NCI-H2171 (cell line): ENCODE results near the gene PIGZ.
"Not testable (repeated sequence)": the region's sequence is repeated elsewhere in the genome, so short reads cannot be mapped to it uniquely, and the experiment has no call there.

Experiments used
- DNase-seq: peaks from one replicate; lab custom pipeline; 2025; lab: John Stamatoyannopoulos, UW

The PIGZ gene

GRCh38 chr3:196949750-196950149, 18.9 kb downstream of the PIGZ start:
- no peak for DNase-seq

DNA sequence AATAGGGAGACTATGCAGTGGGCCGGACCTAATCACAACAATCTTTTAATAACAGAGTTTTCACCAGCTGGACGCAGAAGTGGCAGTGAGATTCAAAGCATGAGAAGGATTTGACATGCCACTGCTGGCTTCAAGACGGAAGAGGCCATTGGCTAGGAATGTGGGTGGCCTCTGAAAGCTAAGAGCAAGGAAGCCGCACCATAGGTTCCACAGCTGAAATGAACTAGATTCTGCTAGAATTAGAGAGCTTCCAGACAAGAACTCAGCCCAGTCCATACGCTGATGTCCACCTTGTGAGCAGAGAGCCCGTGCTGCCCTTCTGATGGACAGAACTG, 19.4 kb downstream of the PIGZ start:
- DNase-seq: no peak

DNA sequence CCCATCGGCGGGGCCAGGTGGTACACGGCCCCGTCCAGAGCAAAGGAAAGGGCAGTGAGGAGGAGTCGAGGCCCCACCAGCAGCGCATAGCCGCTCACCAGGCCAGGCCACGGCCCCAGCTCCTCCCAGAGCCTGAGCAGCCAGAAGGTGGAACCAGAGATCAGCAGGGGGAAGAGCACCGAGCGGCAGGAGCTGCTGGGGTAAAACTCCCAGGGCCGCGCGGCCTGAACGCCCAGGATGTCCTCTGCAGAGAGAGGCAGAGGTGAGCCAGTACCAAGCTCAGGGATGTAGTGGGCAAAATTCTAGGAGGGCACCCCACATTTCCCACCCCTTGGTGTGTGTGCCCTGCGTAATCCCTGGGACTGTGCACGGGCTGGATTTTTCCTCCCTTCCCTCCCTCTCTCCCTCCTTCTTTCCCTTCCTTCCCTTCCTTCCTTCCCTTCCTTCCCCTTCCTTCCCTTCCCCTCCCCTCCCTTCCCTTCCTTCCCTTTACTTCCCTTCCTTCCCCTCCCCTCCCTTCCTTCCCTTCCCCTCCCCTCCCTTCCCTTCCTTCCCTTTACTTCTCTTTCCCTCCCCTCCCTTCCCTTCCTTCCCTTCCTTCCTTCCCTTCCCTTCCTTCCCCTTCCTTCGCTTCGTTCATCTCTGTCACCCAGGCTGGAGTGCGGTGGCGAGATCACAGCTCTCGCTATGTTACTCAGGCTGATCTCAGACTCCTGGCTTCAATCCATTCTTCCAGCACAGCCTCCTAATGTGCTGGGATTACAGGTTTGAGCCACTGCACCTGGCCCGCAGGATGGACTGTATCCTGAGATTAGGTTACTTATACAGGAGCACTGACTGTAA, 20.0 kb downstream of the PIGZ start:
- no peak for DNase-seq

- no peak for DNase-seq
Measured at GRCh38 chr3:196947860-196948441, 20.7 kb downstream of the PIGZ start.

- no peak for DNase-seq
Measured at GRCh38 chr3:196947136-196947859, 21.3 kb downstream of the PIGZ start.

- DNase-seq: not testable (repeated sequence)
Measured at GRCh38 chr3:196944037-196944790, 24.4 kb downstream of the PIGZ start.

- peak; percentile 2 for DNase-seq
Measured at GRCh38 chr3:196942915-196943277, 25.7 kb downstream of the PIGZ start.

- DNase-seq: peak; percentile 99
Measured at GRCh38 chr3:196942226-196942914, 26.3 kb downstream of the PIGZ start, which contains the start of gene NCBP2. NCBP2 (minus strand) TSS chr3:196942528; CDS start chr3:196942503, 25 bp downstream.

DNA sequence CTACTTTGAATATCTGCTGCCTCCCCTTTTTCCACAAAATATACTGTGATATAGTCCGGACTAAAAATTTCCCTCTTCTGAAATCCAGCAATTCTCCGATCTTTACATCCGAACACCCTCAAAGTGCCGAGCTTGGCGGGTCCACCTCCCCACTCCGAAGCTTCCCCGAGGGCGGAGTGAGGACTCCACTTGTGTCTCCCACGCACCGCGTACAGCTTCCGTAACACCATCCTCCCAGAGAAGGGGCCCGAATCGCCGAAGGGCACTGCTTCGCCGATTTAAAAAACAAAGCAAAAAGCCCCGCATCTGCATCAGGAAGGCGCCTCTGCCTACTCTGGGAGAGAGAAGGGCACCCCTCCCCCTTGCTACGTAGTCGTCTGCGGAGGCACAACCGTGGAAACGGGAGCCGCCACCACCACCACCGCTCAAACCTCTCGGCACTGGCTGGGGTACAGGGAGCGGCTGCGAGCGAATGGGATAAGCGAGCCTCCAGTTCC, 26.9 kb downstream of the PIGZ start:
- peak; percentile 61 for DNase-seq

- no peak for DNase-seq
Measured at GRCh38 chr3:196938576-196938975, 30.1 kb downstream of the PIGZ start.

GRCh38 chr3:196938124-196938523, 30.5 kb downstream of the PIGZ start:
- no peak for DNase-seq

- DNase-seq: no peak
Measured at GRCh38 chr3:196936288-196936687, 32.3 kb downstream of the PIGZ start.

DNA sequence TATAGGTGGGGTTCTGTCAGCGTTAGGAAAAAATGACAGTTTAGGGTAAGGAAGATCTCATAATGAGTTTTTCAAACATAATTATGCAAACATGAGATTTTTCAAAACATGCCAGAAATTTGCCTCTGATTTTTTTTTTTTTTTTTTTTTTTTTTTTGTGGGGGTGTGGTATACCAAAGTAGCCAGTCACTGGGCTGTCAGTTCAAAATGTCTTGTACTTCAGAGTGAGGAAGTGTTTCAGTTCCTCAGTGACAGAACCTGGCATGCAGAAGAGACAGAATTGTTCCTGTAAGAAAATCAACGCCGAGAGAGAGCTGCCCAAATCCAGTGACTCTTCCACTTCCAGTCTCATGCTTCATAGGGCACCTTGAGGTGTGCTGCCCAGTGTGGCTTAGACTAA, 36.0 kb downstream of the PIGZ start:
- DNase-seq: no peak

- DNase-seq: no peak
Measured at GRCh38 chr3:196931828-196932587, 36.6 kb downstream of the PIGZ start.

- DNase-seq: no peak
Measured at GRCh38 chr3:196931157-196931556, 37.5 kb downstream of the PIGZ start.

DNA sequence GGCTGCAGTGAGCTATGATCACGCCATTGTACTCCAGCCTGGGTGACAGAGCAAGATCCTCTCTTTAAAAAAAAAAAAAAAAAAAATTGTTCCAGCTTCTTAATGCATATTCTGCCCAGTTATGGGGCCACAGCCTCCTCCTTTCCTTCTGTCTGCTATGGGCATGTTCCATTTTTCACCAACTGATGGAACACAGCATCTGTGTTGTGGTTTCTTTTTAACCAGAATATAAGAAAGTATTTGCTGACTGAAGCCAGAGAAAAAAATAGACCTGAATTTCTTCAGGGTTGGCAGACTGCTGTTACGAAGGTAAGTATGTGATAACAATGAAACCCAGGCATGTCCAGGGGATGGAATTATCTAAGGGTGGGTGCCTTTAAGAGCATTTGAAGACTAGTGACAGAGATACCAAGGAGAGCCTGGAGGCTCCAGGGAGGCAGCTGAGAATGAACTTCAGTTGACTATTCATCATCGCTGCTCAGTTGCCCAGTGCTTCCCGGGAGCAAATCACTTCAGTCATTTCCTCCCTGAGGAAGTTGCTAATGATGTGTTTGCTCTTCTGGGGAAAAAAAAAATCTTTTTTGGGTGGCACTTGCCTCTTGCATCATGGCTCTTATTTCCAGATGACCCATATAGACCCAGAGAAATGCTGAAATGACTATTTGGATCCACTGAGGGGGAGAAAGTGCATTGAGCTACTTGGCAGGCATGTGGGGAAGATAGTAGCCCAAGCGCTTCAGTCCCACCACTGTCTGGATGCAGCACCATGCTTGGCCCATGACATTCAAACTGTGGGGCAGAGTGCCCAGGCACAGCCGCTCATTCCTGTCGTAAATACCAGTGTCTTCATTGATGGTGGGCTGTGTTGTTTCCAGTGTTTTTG, 40.8 kb downstream of the PIGZ start:
- no peak for DNase-seq

DNA sequence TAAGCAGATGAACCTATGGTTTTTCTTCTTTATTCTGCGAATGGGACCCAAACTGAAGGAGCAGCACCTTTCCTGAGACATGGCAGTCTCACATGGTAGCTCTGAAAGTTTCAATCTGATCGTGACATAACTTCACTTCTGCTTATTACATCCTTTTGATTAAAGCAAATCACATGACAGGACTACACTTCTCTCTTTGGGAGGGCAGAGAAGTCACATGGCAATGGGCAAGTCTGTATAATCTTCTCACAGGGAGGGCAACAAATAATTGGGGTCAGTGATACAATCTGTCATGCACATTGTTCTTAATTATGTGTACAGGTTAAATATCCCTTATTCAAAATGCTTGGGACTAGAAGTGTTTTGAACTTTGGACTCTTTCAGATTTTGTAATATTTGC, 47.9 kb downstream of the PIGZ start:
- no peak for DNase-seq

DNA sequence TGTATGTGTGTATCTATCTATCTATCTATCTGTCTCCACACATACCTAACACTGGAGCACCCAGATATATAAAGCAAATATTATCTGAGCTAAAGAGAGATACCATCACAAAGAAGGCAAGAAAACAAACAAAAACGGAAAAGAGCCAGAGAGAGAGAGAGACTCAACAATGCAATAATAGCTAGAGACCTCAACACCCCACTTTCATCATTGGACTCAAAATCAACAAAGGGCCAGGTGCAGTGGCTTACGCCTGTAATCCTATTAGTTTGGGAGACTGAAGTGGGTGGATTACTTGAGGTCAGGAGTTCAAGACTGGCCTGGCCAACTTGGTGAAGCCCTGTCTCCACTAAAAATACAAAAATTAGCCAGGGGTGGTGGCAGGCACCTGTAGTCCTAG, 49.7 kb downstream of the PIGZ start:
- no peak for DNase-seq

DNA sequence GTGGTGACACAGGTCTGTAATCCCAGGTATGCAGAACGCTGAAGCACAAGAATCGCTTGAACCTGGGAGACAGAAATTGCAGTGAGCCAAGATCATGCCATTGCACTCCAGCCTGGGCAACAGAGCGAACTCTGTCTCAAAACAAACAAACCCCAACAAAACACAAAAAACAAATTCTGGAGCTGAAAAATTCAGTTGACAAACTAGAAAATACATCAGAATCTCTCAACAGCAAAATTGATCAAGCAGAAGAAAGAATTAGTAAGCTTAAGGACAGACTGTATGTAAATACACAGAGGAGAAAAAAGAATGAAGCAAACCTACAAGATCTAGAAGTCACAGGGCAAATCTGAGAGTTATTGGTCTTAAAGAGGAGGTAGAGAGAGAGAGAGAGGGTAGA, 51.6 kb downstream of the PIGZ start:
- DNase-seq: no peak

- DNase-seq: no peak
Measured at GRCh38 chr3:196916221-196916620, 52.4 kb downstream of the PIGZ start.
